Activated CD4-positive, alpha-beta T cell treated with anti-CD3 and anti-CD28 coated beads, Interleukin-2, amount 10 ng/mL, durations not matched to agents 7 days and 5 days (primary cell): ENCODE data around the gene JPH3. TPM values are rescaled to one million over a fixed set of nuclear protein-coding genes. Genes with fewer than 3 reads are reported as not detected.
"Not testable (repeated sequence)": the region's sequence is repeated elsewhere in the genome, so short reads cannot be mapped to it uniquely, and the experiment has no call there.

Source experiments
- CTCF ChIA-PET: fragments of 350-600 bp; sonication (Branson Sonifier 250); formaldehyde crosslinking; loops from one replicate; lab custom pipeline; 2021; ENCODE audit warnings: antibody characterized with exemption; lab: Charles Lee
- POLR2A ChIA-PET: fragments of 350-600 bp; sonication (Branson Sonifier 250); formaldehyde crosslinking; loops from one replicate; lab custom pipeline; 2021; ENCODE audit warnings: antibody characterized with exemption; lab: Charles Lee
- DNase-seq: peaks from one replicate; pipeline ENCODE4 v3.0.0-alpha.2; 2020
- H3K27ac Mint-ChIP-seq: one replicate; pipeline ENCODE4 v1.8.0; 2021; ENCODE audit warnings: mild to moderate bottlenecking, moderate library complexity, mixed read lengths
- H3K27me3 Mint-ChIP-seq: one replicate; pipeline ENCODE4 v1.8.0; 2021; ENCODE audit warnings: mixed read lengths
- H3K36me3 Mint-ChIP-seq: one replicate; pipeline ENCODE4 v1.8.0; 2021; ENCODE audit warnings: low read depth, mixed read lengths
- H3K4me1 Mint-ChIP-seq: one replicate; pipeline ENCODE4 v1.8.0; 2021; ENCODE audit warnings: mixed read lengths
- H3K4me3 Mint-ChIP-seq: one replicate; pipeline ENCODE4 v1.8.0; 2021; ENCODE audit warnings: mild to moderate bottlenecking, moderate library complexity, mixed read lengths
- H3K9me3 Mint-ChIP-seq: one replicate; pipeline ENCODE4 v1.8.0; 2021; ENCODE audit warnings: mixed read lengths
- total RNA-seq, 2 experiments: library from RNA; stranded (reverse); gene quantifications; one replicate each; pipeline ENCODE4 v1.2.3, GENCODE V29; 2021

Gene JPH3
- total RNA-seq, 2 experiments from 2014 or later: not detected

GRCh38 chr16:87715658-87716057, 113.3 kb downstream of the JPH3 start:
- POLR2A ChIA-PET: no interaction called here
- peak overlapping the region; percentile 91 for H3K27ac Mint-ChIP-seq

GRCh38 chr16:87718831-87719230, 116.5 kb downstream of the JPH3 start:
- H3K27ac Mint-ChIP-seq, H3K4me3 Mint-ChIP-seq, H3K9me3 Mint-ChIP-seq, DNase-seq, POLR2A ChIA-PET, H3K27me3 Mint-ChIP-seq, CTCF ChIA-PET: not testable (repeated sequence)
- Mint-ChIP-seq H3K4me1 (peaks cover 28% of the 10 kb centered on the region), H3K36me3 (peaks cover 51% of the 10 kb centered on the region)

More at GRCh38 chr16:87715658-87716057, 113.3 kb downstream of the JPH3 start:
- no peak for DNase-seq
- H3K27me3 Mint-ChIP-seq: no peaks in the 10 kb centered on the region
- no peaks in the 10 kb centered on the region for H3K9me3 Mint-ChIP-seq
- H3K4me3 Mint-ChIP-seq: no peak overlapping the region
- peaks cover 39% of the 10 kb centered on the region for H3K4me1 Mint-ChIP-seq
- peaks cover 40% of the 10 kb centered on the region for H3K36me3 Mint-ChIP-seq
- CTCF ChIA-PET: interaction anchor here (0.9 to 2.7 kb wide), 2 partner anchors 11 to 69 kb away, joined by 3 to 8 read pairs; no protein-coding TSS in a partner anchor

- no peak overlapping the region for H3K4me3 Mint-ChIP-seq
- DNase-seq: no peak
- no peak overlapping the region for H3K27ac Mint-ChIP-seq
- no peaks in the 10 kb centered on the region for H3K27me3 Mint-ChIP-seq
- peaks cover 23% of the 10 kb centered on the region for H3K4me1 Mint-ChIP-seq
- H3K36me3 Mint-ChIP-seq: peaks cover 53% of the 10 kb centered on the region
- ChIA-PET CTCF (no interaction called here), POLR2A (no interaction called here)
- no peaks in the 10 kb centered on the region for H3K9me3 Mint-ChIP-seq
Measured at GRCh38 chr16:87720446-87720845, 118.1 kb downstream of the JPH3 start.

- Mint-ChIP-seq H3K27me3 (no peaks in the 10 kb centered on the region), H3K9me3 (no peaks in the 10 kb centered on the region), H3K4me1 (peaks cover 22% of the 10 kb centered on the region), H3K4me3 (no peak overlapping the region), H3K27ac (no peak overlapping the region), H3K36me3 (peaks cover 54% of the 10 kb centered on the region)
- POLR2A ChIA-PET: no interaction called here
- CTCF ChIA-PET: interaction anchor here (1.2 to 1.7 kb wide), 3 partner anchors 8 to 19 kb away, joined by 3 to 4 read pairs (median 3); no protein-coding TSS in a partner anchor
- no peak for DNase-seq
Measured at GRCh38 chr16:87721622-87722585, 119.6 kb downstream of the JPH3 start.

GRCh38 chr16:87722590-87723225, 120.4 kb downstream of the JPH3 start:
- CTCF ChIA-PET: interaction anchor here (1.2 to 1.7 kb wide), 4 partner anchors 9 to 149 kb away, joined by 3 to 4 read pairs (median 4); no protein-coding TSS in a partner anchor
- H3K9me3 Mint-ChIP-seq: no peaks in the 10 kb centered on the region
- no peak for DNase-seq
- H3K4me3 Mint-ChIP-seq: no peak overlapping the region
- H3K27me3 Mint-ChIP-seq: no peaks in the 10 kb centered on the region
- POLR2A ChIA-PET: no interaction called here
- peaks cover 20% of the 10 kb centered on the region for H3K4me1 Mint-ChIP-seq
- H3K27ac Mint-ChIP-seq: no peak overlapping the region
- H3K36me3 Mint-ChIP-seq: peaks cover 60% of the 10 kb centered on the region

GRCh38 chr16:87723226-87723623, 120.9 kb downstream of the JPH3 start:
- no peak for DNase-seq
- H3K27ac Mint-ChIP-seq: no peak overlapping the region
- H3K27me3 Mint-ChIP-seq: no peaks in the 10 kb centered on the region
- peaks cover 60% of the 10 kb centered on the region for H3K36me3 Mint-ChIP-seq
- POLR2A ChIA-PET: interaction anchor here (0.6 kb wide), 1 partner anchor 10 kb away, joined by 3 read pairs; no protein-coding TSS in a partner anchor
- H3K4me3 Mint-ChIP-seq: no peak overlapping the region
- no peaks in the 10 kb centered on the region for H3K9me3 Mint-ChIP-seq
- H3K4me1 Mint-ChIP-seq: peaks cover 17% of the 10 kb centered on the region
- CTCF ChIA-PET: interaction anchor here (1.4 to 1.7 kb wide), 3 partner anchors 9 to 148 kb away, joined by 3 to 4 read pairs (median 4); no protein-coding TSS in a partner anchor

- Mint-ChIP-seq H3K4me1 (peaks cover 17% of the 10 kb centered on the region), H3K4me3 (no peak overlapping the region), H3K27ac (no peak overlapping the region), H3K36me3 (peaks cover 57% of the 10 kb centered on the region), H3K27me3 (no peaks in the 10 kb centered on the region), H3K9me3 (no peaks in the 10 kb centered on the region)
- CTCF ChIA-PET: interaction anchor here (1.3 kb wide), 1 partner anchor 89 kb away, joined by 3 read pairs; no protein-coding TSS in a partner anchor
- POLR2A ChIA-PET: interaction anchor here (0.6 kb wide), 1 partner anchor 31 kb away, joined by 3 read pairs; no protein-coding TSS in a partner anchor
- DNase-seq: no peak
Measured at GRCh38 chr16:87724490-87725291, 122.4 kb downstream of the JPH3 start.

- Mint-ChIP-seq H3K27me3 (no peaks in the 10 kb centered on the region), H3K4me1 (peaks cover 17% of the 10 kb centered on the region), H3K4me3 (no peak overlapping the region), H3K36me3 (peaks cover 57% of the 10 kb centered on the region), H3K27ac (no peak overlapping the region), H3K9me3 (no peaks in the 10 kb centered on the region)
- CTCF ChIA-PET: interaction anchor here (1.3 kb wide), 1 partner anchor 90 kb away, joined by 3 read pairs; no protein-coding TSS in a partner anchor
- no peak for DNase-seq
- POLR2A ChIA-PET: no interaction called here
Measured at GRCh38 chr16:87725596-87726235, 123.4 kb downstream of the JPH3 start.

GRCh38 chr16:87726577-87726976, 124.3 kb downstream of the JPH3 start:
- POLR2A ChIA-PET: interaction anchor here (0.6 kb wide), 1 partner anchor 105 kb away, joined by 5 read pairs; no protein-coding TSS in a partner anchor
- H3K9me3 Mint-ChIP-seq, H3K27ac Mint-ChIP-seq, DNase-seq, CTCF ChIA-PET, H3K4me3 Mint-ChIP-seq, H3K27me3 Mint-ChIP-seq: not testable (repeated sequence)
- Mint-ChIP-seq H3K36me3 (peaks cover 62% of the 10 kb centered on the region), H3K4me1 (peaks cover 20% of the 10 kb centered on the region)

- H3K27ac Mint-ChIP-seq: no peak overlapping the region
- ChIA-PET CTCF (interaction anchor here (0.9 to 1.0 kb wide), 2 partner anchors 9 to 17 kb away, joined by 3 read pairs; no protein-coding TSS in a partner anchor), POLR2A (interaction anchor here (0.6 kb wide), 1 partner anchor 104 kb away, joined by 5 read pairs; no protein-coding TSS in a partner anchor)
- no peak overlapping the region for H3K4me3 Mint-ChIP-seq
- DNase-seq: no peak
- H3K27me3 Mint-ChIP-seq: no peaks in the 10 kb centered on the region
- peaks cover 20% of the 10 kb centered on the region for H3K4me1 Mint-ChIP-seq
- no peaks in the 10 kb centered on the region for H3K9me3 Mint-ChIP-seq
- peaks cover 61% of the 10 kb centered on the region for H3K36me3 Mint-ChIP-seq
Measured at GRCh38 chr16:87727346-87727745, 125.0 kb downstream of the JPH3 start.

- CTCF ChIA-PET: interaction anchor here (0.9 to 1.0 kb wide), 2 partner anchors 10 to 18 kb away, joined by 3 read pairs; no protein-coding TSS in a partner anchor
- POLR2A ChIA-PET: no interaction called here
- Mint-ChIP-seq H3K27me3 (no peaks in the 10 kb centered on the region), H3K36me3 (peaks cover 57% of the 10 kb centered on the region), H3K4me1 (peaks cover 21% of the 10 kb centered on the region), H3K27ac (no peak overlapping the region), H3K9me3 (no peaks in the 10 kb centered on the region), H3K4me3 (no peak overlapping the region)
- no peak for DNase-seq
Measured at GRCh38 chr16:87728026-87728425, 125.7 kb downstream of the JPH3 start.
